Measurements from ENCODE around the gene EBF3. TPM values are rescaled to one million over a fixed set of nuclear protein-coding genes. Genes with fewer than 3 reads are reported as not detected.

The EBF3 gene
- total RNA-seq, 1 donor from 2014 or later = 6.2 TPM

DNA sequence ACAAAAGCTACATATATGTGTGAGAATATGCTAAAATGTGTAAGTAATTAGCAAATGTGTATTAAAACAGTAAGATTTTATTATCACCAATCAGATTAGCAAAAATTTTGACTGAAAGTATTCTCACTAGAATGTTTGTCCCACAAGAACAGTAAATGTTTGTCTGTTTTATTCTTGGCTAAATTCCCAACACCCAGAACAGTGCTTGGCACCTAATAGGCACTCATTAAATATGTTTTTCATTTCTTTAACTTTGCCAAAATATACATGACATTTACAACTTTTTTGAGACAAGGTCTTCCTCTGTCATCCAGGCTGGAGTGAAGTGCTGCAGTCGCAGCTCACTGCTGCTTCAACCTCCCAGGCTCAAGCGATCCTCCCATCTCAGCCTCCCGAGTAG, 143.6 kb downstream of the EBF3 start:
- Histone ChIP-seq H3K9me3 (replicated peaks) (peaks cover 24% of the 10 kb centered on the region), H3K4me3 (no peak overlapping the region), H3K36me3 (no peaks in the 10 kb centered on the region), H3K27ac (replicated peaks) (no peak overlapping the region), H3K27me3 (ENCODE audit: low read depth) (peaks cover 13% of the 10 kb centered on the region), H3K4me1 (no peaks in the 10 kb centered on the region)
- TF ChIP-seq, protein P1, sequence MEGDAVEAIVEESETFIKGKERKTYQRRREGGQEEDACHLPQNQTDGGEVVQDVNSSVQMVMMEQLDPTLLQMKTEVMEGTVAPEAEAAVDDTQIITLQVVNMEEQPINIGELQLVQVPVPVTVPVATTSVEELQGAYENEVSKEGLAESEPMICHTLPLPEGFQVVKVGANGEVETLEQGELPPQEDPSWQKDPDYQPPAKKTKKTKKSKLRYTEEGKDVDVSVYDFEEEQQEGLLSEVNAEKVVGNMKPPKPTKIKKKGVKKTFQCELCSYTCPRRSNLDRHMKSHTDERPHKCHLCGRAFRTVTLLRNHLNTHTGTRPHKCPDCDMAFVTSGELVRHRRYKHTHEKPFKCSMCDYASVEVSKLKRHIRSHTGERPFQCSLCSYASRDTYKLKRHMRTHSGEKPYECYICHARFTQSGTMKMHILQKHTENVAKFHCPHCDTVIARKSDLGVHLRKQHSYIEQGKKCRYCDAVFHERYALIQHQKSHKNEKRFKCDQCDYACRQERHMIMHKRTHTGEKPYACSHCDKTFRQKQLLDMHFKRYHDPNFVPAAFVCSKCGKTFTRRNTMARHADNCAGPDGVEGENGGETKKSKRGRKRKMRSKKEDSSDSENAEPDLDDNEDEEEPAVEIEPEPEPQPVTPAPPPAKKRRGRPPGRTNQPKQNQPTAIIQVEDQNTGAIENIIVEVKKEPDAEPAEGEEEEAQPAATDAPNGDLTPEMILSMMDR (IDR thresholded peaks at IDR 0.05; ENCODE audit: borderline replicate concordance) = no peak
- intact Hi-C loops (cut with micrococcal nuclease) = no loop called here
- DNase-seq = no peak

GRCh38 chr10:129816656-129817045, 147.4 kb downstream of the EBF3 start:
- H3K4me3 ChIP-seq = no peak overlapping the region
- no peak for DNase-seq
- H3K4me1 ChIP-seq = no peaks in the 10 kb centered on the region
- intact Hi-C loops (cut with micrococcal nuclease) = no loop called here
- H3K27me3 ChIP-seq (ENCODE audit: low read depth) = peaks cover 46% of the 10 kb centered on the region
- peaks cover 12% of the 10 kb centered on the region for H3K9me3 ChIP-seq (replicated peaks)
- H3K27ac ChIP-seq (replicated peaks) = no peak overlapping the region
- no peaks in the 10 kb centered on the region for H3K36me3 ChIP-seq
- TF ChIP-seq, protein P1 (IDR thresholded peaks at IDR 0.05; ENCODE audit: borderline replicate concordance) = no peak

DNA sequence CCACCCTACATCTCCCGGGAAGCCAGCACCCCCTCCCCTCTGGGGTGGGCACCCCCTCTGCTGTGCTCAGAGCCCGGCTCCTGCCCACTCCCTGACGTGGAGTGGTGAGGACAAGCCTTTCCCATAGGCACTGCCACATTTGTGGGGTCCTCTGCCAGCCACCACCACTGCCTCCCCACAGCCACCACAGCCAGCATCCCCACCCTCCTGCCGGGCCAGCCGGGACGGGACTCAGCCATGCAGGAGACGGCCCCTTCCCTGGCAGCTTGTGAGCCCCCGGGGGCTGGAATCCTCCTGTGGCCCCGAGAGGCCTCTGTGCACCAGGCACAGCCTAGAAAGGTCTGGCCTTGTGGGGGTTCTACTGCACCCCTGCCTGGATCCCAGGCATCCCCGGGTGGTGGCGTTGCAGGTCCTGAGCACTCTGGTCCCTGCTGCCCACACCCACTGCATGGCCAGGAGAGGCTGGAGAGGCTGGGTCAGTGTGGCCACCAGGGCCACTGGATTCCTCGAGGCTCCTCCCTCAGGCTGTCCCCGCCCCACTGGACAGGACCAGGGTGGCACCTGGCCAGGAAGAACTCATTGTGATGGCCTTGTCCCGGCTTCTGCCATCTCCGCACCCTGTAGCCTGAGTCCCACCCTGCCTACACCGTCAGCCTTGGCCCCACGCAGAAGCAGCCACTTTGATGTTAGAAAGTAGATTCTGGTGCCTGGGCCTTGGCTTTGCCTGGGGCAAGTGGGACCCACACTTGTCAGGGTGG, 148.0 kb downstream of the EBF3 start:
- no peaks in the 10 kb centered on the region for H3K36me3 ChIP-seq
- DNase-seq = no peak
- H3K27ac ChIP-seq (replicated peaks) = no peak overlapping the region
- H3K4me1 ChIP-seq = no peaks in the 10 kb centered on the region
- TF ChIP-seq, protein P1 (IDR thresholded peaks at IDR 0.05; ENCODE audit: borderline replicate concordance) = no peak
- peaks cover 51% of the 10 kb centered on the region for H3K27me3 ChIP-seq (ENCODE audit: low read depth)
- peaks cover 12% of the 10 kb centered on the region for H3K9me3 ChIP-seq (replicated peaks)
- H3K4me3 ChIP-seq = no peak overlapping the region
- intact Hi-C loops (cut with micrococcal nuclease) = no loop called here

DNA sequence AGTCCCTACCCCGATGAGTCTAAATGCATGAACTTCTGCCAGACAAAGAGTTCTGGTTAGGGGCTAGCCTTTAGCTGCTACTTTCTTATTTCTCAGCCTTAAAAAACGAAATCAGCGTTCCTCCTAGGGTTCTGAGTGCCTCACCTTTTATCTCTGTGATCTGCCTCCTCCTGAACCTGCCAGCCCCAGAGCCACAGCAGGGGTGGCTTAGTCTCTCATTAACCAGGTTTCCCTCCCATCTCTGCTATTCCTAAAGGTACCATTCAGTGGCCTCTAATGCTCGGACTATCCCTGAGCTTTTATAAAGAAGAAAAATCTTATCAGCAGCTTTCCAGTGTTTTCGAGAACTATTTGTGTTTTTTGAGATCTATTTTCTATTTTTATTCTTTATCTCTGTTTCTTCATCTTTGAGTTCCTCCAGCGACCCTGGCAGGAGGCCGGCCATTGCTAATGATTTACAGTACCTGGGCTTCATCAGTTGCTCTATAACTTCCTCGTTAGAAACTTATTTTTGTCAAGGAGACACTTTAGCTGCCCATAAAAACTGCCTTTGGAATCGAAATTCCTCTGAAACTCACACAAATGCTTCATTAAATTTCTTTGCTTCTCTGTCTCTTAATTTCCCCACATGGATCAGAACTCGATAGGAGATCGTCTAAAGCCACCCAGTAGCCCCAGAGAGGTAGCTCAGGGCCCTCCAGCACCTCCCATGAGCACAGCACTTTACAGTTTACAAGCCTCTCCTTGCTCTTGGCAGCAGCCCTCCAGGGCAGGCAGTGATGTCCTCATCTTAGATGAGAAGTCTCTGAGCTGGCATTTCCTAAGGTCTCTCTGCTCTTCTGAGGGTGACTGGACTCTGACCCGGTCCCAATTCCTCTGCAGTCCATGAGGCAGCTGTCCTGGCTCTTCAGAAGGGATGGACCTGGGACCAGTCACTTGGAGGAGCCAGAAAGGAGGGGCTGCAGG, 149.1 kb downstream of the EBF3 start:
- TF ChIP-seq, protein P1 (IDR thresholded peaks at IDR 0.05; ENCODE audit: borderline replicate concordance) = no peak
- Histone ChIP-seq H3K27ac (replicated peaks) (no peak overlapping the region), H3K36me3 (no peaks in the 10 kb centered on the region), H3K4me3 (no peak overlapping the region), H3K27me3 (ENCODE audit: low read depth) (peaks cover 63% of the 10 kb centered on the region), H3K4me1 (no peaks in the 10 kb centered on the region), H3K9me3 (replicated peaks) (peaks cover 12% of the 10 kb centered on the region)
- no peak for DNase-seq
- intact Hi-C loops (cut with micrococcal nuclease) = no loop called here

DNA sequence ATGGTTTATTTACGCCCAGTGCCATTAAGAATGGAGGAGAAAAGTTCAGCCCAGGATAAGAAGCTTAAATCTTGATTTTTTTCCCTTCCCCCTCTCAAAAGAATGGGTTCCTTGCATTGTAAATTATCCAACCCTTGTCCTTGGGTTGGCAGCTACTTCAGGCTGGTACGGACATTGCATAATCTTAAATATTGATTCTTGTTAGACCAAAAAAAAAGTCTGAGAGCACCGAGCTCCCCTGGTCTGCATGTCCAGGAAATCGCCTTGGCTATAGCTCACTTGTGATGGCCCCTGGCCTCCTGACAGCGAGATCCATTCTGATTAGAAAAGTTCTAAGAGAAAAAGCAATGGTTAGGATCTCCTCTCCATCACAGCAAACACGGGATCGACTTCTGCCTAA, 151.7 kb downstream of the EBF3 start:
- peaks cover under 1% of the 10 kb centered on the region for H3K9me3 ChIP-seq (replicated peaks)
- DNase-seq = no peak
- TF ChIP-seq, protein P1 (IDR thresholded peaks at IDR 0.05; ENCODE audit: borderline replicate concordance) = no peak
- H3K4me1 ChIP-seq = no peaks in the 10 kb centered on the region
- H3K4me3 ChIP-seq = no peak overlapping the region
- intact Hi-C loops (cut with micrococcal nuclease) = no loop called here
- no peak overlapping the region for H3K27ac ChIP-seq (replicated peaks)
- no peaks in the 10 kb centered on the region for H3K36me3 ChIP-seq
- peaks cover 83% of the 10 kb centered on the region for H3K27me3 ChIP-seq (ENCODE audit: low read depth)

Data from left ventricle myocardium inferior (tissue), 1 donor.